ENCODE data around the gene C5orf15. TPM values are rescaled to one million over a fixed set of nuclear protein-coding genes. Genes with fewer than 3 reads are reported as not detected.

Gene C5orf15
- polyA plus RNA-seq, 4 donors = 110 to 164 (median 136) TPM

DNA sequence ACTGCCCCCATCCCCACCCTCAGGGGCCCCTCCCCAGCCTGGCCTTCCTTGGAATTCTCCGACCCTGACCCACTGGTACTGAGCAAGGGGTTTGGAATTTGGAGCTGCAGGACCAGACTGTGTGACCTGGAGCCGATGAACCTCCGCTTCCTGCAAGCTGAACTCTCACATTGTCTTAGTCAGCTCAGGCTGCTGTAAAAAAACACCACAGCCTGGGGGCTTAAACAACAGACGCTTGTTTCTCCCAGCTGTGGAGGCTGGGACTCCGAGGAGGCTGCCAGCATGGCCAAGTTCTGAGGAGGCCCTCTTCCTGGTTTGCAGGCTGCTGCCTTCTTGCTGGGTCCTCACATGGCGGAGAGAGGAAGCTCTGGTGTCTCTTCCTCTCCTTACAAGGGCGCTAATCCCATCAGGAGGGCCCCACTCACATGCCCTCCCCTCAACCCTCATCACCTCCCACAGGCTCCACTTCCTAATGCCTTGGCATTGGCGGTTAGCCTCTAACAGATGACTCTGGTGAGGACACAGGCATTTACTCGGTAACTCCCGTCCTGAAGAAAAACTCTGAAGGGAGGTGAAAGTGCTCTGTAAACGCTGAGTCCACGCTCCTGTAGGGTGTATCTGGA, 42.4 kb downstream of the C5orf15 start:
- no peak for DNase-seq (ENCODE audit: low read depth in 4 of 4, low spot score in 3 of 4)

DNA sequence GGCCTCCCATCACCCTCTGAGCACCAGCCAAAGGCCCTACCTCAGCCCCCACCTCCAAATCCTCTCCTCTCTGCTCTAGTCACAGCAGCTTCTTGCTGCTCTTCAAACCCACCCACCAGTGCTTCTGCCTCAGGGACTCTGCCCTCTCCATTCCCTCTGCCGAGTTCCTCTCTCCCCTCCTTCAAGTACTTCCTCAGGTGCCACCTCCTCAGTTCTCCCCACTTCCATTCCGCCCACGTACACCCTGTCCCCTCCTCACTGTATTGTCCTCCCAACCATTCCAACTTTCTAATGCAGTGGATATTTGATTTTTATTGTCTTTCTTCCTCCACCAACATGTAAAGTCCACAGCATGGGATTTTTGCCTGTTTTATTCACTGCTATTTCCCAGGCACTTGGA, 43.2 kb downstream of the C5orf15 start:
- no peak for DNase-seq (ENCODE audit: low read depth in 4 of 4, low spot score in 3 of 4)

DNA sequence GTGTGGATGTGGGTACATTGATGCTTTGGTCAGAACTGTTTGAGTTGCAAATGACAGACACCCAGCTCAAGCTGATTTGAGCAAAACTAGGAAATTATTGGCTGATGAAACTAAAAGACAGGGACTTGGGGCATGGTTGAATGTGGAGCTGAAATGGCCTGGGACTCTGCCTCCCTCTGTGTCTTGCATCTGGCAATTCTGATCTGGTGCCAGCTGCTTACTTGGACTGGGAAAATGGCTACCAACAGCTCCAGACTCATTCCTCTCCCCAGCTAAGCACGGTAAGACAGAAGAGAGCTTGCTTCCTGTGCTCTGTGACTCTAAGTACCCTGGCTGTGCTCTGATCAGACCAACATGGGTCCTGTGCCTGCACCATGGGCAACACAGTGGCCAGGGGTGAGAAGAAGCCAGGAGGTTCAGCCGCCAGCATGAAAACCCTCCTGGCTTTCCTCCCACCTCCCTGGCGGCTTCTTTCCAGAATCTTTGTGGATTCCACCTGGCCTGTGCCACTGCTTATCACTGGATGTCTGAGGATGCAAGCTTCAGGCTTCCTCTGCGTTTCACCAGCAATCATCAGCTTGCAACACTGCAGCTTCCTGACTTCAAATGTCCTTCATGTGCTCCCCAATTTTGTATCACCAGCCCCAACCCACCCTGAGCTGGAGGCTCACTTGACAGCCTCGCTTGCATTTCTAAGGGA, 44.1 kb downstream of the C5orf15 start:
- no peak for DNase-seq (ENCODE audit: low read depth in 4 of 4, low spot score in 3 of 4)

DNA sequence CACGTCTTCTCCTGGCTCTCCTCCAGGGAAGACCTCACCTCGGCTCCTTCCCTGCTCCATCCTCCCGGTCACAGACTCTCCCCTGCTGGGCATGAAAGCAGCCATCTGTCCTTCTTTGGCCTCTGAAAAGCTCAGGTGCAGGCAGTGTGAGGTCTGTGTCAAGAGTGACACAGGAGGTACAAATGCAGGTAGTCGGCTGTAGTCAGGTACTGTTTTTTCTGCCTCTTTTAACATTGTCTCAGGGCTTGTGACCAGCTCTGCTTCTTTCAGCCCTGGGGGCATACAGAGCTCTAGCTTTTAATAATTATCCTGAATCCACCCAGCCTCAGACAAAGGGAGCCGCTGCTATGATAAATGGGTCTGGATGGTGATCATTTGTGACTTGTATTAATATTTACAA, 46.4 kb downstream of the C5orf15 start:
- no peak for DNase-seq (ENCODE audit: low read depth in 4 of 4, low spot score in 3 of 4)

DNA sequence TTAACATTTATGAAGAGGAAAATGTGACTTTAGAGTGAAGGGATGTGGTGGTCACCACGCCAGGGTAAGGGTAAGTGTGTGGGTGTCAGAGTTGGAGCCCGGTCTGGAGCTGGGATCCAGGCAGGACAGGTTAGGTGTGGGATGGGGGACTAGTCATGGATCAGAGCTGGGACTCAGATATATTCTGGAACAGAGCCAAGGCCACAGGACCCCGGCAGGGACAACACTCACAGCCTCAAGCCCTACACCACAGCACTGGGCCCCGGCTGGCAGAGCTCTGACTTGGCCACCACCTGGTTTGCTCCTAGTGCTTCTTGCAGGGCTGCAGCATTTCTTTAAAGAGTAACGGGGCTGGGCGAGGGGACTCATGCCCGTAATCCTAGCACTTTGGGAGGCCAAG, 47.4 kb downstream of the C5orf15 start:
- DNase-seq (ENCODE audit: low read depth in 4 of 4, low spot score in 3 of 4) = no peak

DNA sequence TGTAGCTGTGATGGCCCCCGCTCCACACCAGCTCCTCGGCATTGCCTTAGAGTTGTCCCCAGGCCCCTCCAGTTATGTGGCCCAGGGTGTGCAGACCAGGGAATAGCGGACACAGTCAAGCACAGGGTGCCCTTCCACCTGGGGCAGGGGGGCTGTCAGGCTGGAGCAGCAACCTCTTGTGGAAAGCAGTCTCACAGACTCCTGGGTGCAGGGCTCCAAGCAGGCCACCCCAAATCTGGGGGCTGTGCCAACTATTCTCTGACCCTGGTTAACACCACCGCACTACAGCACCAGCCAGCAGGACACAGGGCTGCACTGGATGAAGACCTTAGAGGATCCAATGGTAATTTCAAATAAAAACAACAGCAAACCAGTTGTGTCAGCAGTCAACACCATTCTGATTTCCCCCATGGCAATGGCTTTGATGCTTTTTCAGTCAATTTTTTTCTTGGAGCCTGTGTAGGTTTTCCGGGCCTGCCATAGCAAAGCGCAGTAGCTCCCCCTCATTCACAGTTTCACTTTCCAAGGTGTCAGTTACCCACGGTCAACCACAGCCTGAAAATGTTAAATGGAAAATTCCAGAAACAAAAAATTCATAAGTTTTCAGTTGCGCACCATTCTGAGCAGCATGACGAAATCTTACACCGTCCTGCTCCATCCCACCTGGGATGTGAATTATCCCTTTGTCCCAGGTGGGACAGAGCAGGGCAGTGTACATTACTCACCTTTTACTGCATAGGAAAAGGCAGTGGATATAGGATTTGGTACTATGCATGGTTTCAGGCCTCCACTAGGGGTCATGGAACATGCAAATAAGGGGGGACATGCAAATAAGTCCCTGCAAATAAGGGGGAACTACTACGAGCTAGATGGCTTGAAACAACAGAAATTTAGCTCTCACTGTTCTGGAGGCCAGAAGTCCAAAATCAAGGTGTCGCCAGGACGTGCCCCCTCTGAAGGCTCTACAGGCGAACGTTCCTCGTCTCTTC, 49.0 kb downstream of the C5orf15 start:
- DNase-seq (ENCODE audit: low read depth in 4 of 4, low spot score in 3 of 4) = no peak

DNA sequence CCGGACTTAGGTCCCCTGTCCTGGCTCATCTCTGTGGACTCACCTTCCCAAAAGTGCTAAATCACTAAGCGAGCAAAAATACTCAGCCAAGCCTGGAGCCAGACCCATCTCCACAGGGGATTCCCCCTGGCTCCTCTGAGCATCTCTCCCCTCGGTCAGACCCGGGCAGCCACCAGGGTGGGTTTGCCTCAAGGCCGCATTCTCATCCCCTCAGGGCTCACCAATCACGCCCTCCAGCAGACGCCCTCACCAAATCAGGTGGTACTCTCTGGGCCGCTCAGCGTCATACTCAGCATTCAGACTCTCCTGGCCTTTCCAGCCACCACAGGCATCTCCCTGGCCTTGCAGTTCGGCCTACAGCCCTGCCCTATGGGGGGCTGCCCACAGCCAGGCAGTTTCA, 49.7 kb downstream of the C5orf15 start:
- no peak for DNase-seq (ENCODE audit: low read depth in 4 of 4, low spot score in 3 of 4)

DNA sequence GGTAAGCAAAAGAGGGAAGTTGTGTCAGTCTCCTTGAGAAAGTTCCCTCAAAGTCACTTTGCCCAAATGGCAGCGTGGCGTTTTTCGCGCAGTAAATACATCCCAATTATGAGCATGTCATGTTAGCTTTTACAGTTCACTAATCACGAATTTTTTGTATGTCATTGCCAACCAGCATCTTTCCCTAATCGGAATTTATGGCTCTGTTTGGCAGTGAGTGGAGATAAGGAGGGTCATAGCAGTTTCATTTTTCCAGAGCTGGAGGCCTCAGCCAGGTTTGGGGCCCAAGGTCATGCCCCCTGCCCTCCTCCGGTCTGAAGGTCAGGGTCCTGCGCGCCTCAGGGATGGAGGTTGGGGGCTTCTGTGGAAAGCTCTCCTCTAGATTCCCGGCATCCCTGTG, 50.1 kb downstream of the C5orf15 start:
- no peak for DNase-seq (ENCODE audit: low read depth in 4 of 4, low spot score in 3 of 4)

DNA sequence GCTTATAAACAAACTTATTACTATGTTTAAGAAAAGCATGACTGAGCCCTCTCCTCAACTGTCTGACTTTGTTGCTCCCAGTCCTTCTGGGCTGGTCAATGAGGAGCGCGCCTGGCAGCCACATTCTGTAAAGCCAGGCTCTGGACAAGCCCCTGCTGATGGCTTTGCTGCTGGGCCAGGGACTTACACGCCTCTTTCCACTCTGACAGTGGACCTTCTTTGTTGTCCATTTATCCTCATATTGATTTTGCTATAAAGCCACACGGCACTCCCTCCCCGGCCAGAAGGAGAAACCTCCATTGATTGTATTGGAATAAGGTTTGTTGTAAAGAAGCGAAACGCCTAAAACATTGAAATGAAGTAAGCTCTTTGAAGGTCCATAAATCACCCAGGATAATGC, 50.6 kb downstream of the C5orf15 start:
- no peak for DNase-seq (ENCODE audit: low read depth in 4 of 4, low spot score in 3 of 4)

DNA sequence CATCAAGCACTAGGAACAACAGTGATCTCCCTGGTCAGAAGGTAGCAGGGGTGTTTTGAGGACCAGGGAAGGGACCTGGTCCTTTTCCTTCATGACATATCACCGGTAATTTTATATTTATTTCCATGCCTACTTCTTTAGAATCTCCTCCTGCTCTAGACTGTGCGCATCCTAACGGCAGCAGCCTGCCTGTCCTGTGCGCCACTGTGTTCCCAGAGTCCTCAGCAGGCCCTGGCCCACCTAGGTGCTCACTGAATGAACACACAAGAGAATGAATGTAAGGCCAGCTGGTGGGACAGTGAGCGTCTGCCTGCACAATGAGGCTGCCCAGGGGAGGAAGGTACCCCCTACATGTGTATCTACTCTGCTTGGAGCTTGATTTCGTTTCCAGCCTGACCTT, 51.5 kb downstream of the C5orf15 start:
- DNase-seq (ENCODE audit: low read depth in 4 of 4, low spot score in 3 of 4) = no peak

DNA sequence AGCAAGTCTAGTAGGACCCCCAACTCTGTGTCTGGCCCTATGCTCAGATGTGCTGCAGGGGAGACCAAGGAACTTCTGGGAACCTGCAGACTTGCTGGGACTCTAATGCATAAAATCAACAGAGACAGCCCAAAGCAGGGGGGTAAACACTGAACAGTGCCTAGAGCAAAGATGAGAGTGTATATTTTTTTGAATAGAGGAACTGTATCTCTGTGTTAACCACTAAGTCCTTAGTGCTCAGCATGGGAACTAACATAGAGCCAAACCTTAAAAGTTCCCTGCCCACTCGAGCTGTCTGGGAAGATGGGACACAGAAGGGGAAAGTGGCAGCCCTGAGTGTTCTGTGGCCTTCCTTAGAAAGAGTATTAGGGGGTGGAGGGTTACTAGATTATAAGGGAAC, 51.9 kb downstream of the C5orf15 start:
- DNase-seq (ENCODE audit: low read depth in 4 of 4, low spot score in 3 of 4) = no peak

DNA sequence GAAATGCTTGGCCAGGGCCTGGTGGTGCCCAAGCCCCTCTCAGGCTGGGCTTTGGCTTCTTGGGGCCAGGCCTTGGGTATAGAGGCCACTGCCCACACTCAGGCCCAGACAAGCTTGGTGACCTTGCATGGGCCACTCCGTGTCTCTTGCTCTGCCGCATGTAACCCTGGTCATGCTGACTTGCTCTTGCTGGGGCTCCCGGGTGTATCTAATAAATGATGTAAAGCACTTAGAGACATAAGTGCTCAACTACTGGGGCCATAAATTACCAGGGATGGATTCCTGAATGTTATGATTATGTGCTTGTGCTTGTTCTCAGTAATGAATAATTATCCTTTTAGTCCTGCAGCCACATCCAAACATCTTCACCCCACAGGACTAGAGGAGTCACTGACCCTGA, 54.0 kb downstream of the C5orf15 start:
- DNase-seq (ENCODE audit: low read depth in 4 of 4, low spot score in 3 of 4) = no peak

DNA sequence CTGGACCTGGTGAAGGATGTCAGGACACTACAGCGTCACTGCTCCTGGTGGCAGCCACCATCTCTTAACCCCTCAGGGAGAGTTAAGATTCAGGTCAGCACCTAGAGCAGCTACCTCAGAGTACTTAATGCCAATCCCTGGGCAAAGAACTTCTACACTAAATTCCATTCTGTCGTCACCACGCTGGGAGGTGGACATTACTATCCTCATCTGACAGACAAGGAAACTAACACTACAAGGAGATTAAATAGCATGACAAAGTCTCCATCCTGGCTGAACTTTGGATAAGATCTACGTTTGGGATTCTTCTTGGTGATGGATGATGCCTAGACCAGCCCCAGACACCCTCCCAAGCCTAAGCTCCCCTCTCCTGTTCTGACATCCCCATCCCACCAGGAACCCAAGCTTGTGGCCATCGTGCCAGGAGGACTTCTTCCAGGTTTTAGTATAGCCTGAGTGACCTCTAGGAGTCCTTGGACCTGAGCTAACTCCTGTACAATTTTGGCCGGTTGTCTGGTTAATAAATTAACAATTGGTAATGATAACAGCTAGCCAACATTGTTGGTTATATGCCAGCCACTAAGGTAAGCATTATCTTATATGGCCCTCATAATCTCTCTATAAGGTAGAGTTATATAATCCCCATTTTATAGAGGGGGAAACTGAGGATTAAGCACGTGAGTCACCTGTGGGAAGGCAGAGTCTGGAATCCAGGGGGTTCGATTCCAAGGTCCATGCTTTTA, 54.8 kb downstream of the C5orf15 start:
- DNase-seq (ENCODE audit: low read depth in 4 of 4, low spot score in 3 of 4) = no peak

DNA sequence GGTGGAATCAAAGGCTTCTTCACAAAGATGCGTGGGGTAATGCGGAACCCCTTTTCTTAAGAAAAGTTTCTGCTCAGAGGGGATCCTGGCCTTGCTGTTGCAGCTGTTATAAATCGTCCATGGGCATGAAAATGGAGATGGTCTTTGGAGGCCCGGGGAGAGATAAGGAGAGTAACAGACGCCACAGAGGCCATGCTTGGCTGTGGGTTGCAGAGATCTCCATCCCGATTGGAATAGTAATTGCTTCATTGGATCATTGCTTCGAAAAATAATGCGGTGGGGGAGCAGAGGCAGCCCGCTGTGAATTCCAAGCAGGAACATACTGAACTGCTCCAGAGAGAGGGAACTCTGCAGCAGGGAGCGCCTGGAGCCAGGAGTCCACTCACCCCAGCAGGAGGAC, 55.5 kb downstream of the C5orf15 start:
- no peak for DNase-seq (ENCODE audit: low read depth in 4 of 4, low spot score in 3 of 4)

DNA sequence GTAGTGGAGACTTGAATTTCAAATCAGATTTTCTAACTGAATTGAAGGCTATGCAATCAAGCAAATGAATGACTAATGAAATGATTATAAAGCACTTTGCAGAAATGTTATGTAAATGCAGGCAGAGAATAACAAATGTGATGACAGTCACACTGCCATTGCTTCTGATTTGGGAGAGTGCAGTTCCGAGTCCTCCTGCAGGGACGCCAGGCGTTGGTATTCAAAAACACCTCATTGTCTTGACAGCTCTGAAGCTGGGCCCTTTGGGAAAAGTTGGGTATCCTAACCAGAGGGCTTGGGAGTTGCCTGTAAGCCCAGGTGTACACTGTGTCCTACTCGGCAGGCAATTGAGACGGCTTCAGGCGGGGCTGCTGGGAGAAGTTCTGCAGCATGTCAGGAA, 57.9 kb downstream of the C5orf15 start:
- no peak for DNase-seq (ENCODE audit: low read depth in 4 of 4, low spot score in 3 of 4)

DNA sequence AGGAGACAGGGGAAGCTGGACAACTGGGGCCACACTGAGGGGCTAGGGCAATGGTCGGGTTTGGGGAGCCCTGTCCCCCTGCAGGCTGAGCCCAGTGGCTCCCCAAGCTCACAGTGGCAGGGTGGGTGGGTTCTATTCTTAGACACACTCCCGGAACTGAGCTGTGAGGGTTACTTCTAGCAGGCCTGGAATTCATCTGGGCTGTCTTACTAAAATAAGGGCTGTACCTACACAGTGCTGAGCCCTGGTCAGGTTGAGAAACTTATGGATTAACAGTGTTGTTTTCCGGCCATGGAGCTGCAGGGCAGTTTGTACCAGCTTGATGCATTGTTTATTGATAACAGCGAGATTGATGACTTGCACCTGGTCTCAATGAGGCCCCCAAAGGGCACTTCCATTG, 58.8 kb downstream of the C5orf15 start:
- DNase-seq (ENCODE audit: low read depth in 4 of 4, low spot score in 3 of 4) = no peak

DNA sequence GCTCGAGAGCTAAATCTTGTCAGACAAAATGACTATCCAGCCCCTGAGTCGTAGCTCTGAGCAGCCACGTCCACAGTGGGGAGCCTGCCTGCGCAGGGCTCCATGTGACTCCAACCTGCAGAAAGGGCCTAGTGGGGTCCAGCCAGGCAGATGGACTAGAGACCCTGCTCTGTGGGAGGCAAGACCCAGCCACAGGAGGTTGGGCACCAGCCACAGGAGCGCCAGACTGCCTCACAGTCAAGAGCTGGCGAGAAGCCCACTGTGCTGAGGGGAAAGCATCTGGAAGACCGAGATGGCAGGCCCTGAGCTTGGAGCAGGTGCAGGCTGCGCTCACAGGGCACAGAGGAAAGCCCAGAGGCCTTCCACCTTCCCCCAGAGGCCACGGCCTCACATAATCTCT, 61.4 kb downstream of the C5orf15 start:
- DNase-seq (ENCODE audit: low read depth in 4 of 4, low spot score in 3 of 4) = no peak

DNA sequence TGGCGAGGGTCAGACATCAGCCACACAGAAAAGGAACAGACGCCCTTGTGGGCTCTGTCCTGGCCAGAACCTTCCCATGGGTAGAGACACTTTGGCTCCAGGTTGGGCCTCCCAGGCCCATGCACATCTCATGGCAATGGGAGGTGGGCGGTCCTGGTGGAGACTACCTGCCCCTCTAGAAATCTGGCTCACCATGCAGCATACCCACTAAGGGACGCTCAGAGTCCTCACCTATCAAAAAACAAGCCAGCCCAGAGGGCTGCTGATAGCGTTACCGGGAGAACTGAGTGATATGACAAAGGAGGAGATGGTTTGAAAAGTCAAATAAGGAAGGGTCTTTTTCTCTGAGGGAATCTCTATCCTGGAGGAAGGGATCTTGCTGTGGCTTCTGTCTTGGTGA, 62.1 kb downstream of the C5orf15 start:
- DNase-seq (ENCODE audit: low read depth in 4 of 4, low spot score in 3 of 4) = no peak

Data from left renal pelvis (tissue), 4 donors.